Measurements from ENCODE around the gene ATP6V0B. TPM values are rescaled to one million over a fixed set of nuclear protein-coding genes. Genes with fewer than 3 reads are reported as not detected.

The ATP6V0B gene
- total and polyA plus RNA-seq, 2 of the 4 experiments (the other 2 are of a cell fraction) = 72.1 to 169 TPM

GRCh38 chr1:44024031-44024902 is 49.5 kb downstream of the ATP6V0B start:
- no peak overlapping the region for H3K18ac ChIP-seq (ENCODE audit: low read depth, low read length)
- no peak overlapping the region for H3K14ac ChIP-seq (replicated peaks; ENCODE audit: low read depth, low read length)
- ATAC-seq (ENCODE audit: low read depth) = 0 out of 2 replicates have a peak, but pooled peaks have one; percentile 7
- H3K9me1 ChIP-seq (ENCODE audit: insufficient read depth, low read length) = peaks cover 14% of the 10 kb centered on the region; the same call in 1 of the 2 replicates
- H3K36me3 ChIP-seq (ENCODE audit: control insufficient read depth, insufficient read depth, low read length) = peaks cover 22% of the 10 kb centered on the region; the same call in 1 of the 2 replicates
- H2BK120ac ChIP-seq (ENCODE audit: low read depth, low read length) = no peak overlapping the region
- H2AK5ac ChIP-seq (ENCODE audit: low read depth, low read length) = no peak overlapping the region
- H4K20me1 ChIP-seq (ENCODE audit: insufficient read depth, low read length) = no peaks in the 10 kb centered on the region; the same call in 1 of the 2 replicates
- WGBS, 2 experiments (ENCODE audit: extremely low coverage in 2 of 2, insufficient read length in 1 of 2) = 93% methylated on average over 2 of the region's 14 CpGs; no CpG with 5 or more reads in 1 of the 2 experiments
- H2BK5ac ChIP-seq (ENCODE audit: low read depth, low read length, poor library complexity, severe bottlenecking) = no peak overlapping the region
- H3K9me3 ChIP-seq (ENCODE audit: control insufficient read depth, insufficient read depth, low read length) = no peaks in the 10 kb centered on the region
- no peak overlapping the region for H2AK9ac ChIP-seq (replicated peaks; ENCODE audit: low read depth, low read length, poor library complexity)
- no peak overlapping the region for H3K4me3 ChIP-seq (ENCODE audit: insufficient read depth, low read depth, low read length)
- BruUV-seq (replicated peaks) = no TSS peak
- no peaks in the 10 kb centered on the region for H3K27me3 ChIP-seq (ENCODE audit: control insufficient read depth, insufficient read depth, low read length)
- dilution Hi-C loops (cut with HindIII; ENCODE audit: low sequenced_read_pairs, unreplicated experiment) = no loop called here
- no peak overlapping the region for H3K4ac ChIP-seq (ENCODE audit: low read depth, low read length)
- H2AFZ ChIP-seq (replicated peaks; ENCODE audit: low read length, poor library complexity) = peak overlapping the region; percentile 27
- H2BK20ac ChIP-seq (ENCODE audit: low read depth, low read length) = no peak overlapping the region
- no peak overlapping the region for H3K23ac ChIP-seq (ENCODE audit: low read depth, low read length)
- H3K56ac ChIP-seq (ENCODE audit: extremely low read depth, insufficient read depth, low read length) = no peak overlapping the region
- H4K91ac ChIP-seq (ENCODE audit: insufficient read depth, low read depth, low read length) = no peak overlapping the region
- in situ Hi-C loops (cut with MboI; ENCODE audit: low sequenced_read_pairs) = no loop called here
- peaks cover 0 to 8% of the 10 kb centered on the region in 2 experiments; a peak in 2 of 4 replicates for H3K79me1 ChIP-seq (ENCODE audit: low read depth in 1 of 2, low read length in 2 of 2)
- H2BK15ac ChIP-seq (ENCODE audit: low read depth, low read length) = no peak overlapping the region
- no peak overlapping the region for H4K5ac ChIP-seq (ENCODE audit: low read depth, low read length)
- H4K8ac ChIP-seq (ENCODE audit: low read depth in 2 of 2, low read length in 2 of 2) = no peak overlapping the region
- ChIA-PET POLR2A (ENCODE audit: unreplicated experiment) (no interaction called here), CTCF (interaction anchor here (1.0 kb wide), 1 partner anchor 23 kb away, joined by 4 read pairs; no protein-coding TSS in a partner anchor)
- H3K9ac ChIP-seq (ENCODE audit: low read depth, low read length) = no peak overlapping the region
- intact Hi-C loops (cut with micrococcal nuclease) = no loop called here
- H3K4me1 ChIP-seq (ENCODE audit: control insufficient read depth, insufficient read depth, low read length) = peaks cover 8% of the 10 kb centered on the region
- no peak for TF ChIP-seq CEBPB (IDR thresholded peaks at IDR 0.05; ENCODE audit: low read depth, low read length)
- no peak for TF ChIP-seq SMC3 (IDR thresholded peaks at IDR 0.05; ENCODE audit: low read depth, low read length)
- no peak for TF ChIP-seq RCOR1 (IDR thresholded peaks at IDR 0.05; ENCODE audit: insufficient replicate concordance, low read length)
- no peak for TF ChIP-seq MAFK (IDR thresholded peaks at IDR 0.05; ENCODE audit: low read depth, low read length)
- no peak for TF ChIP-seq MXI1 (IDR thresholded peaks at IDR 0.05; ENCODE audit: borderline replicate concordance, low read depth, low read length)
- TF ChIP-seq NFE2L2 (IDR thresholded peaks at IDR 0.05; ENCODE audit: low read depth, low read length) = no peak
- no peak for TF ChIP-seq FOS (IDR thresholded peaks at IDR 0.05; ENCODE audit: low read depth, low read length)
- TF ChIP-seq BHLHE40 (IDR thresholded peaks at IDR 0.05; ENCODE audit: low read depth, low read length) = no peak
- TF ChIP-seq, protein P1, sequence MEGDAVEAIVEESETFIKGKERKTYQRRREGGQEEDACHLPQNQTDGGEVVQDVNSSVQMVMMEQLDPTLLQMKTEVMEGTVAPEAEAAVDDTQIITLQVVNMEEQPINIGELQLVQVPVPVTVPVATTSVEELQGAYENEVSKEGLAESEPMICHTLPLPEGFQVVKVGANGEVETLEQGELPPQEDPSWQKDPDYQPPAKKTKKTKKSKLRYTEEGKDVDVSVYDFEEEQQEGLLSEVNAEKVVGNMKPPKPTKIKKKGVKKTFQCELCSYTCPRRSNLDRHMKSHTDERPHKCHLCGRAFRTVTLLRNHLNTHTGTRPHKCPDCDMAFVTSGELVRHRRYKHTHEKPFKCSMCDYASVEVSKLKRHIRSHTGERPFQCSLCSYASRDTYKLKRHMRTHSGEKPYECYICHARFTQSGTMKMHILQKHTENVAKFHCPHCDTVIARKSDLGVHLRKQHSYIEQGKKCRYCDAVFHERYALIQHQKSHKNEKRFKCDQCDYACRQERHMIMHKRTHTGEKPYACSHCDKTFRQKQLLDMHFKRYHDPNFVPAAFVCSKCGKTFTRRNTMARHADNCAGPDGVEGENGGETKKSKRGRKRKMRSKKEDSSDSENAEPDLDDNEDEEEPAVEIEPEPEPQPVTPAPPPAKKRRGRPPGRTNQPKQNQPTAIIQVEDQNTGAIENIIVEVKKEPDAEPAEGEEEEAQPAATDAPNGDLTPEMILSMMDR (conservative IDR thresholded peaks at IDR 0.05; ENCODE audit: low read depth, low read length) = no peak
- H3K27ac ChIP-seq (ENCODE audit: insufficient read depth, low read length) = no peak overlapping the region
- no peak for DNase-seq
- H3K4me2 ChIP-seq (ENCODE audit: low read depth, low read length) = no peak overlapping the region

Measured in IMR-90 (cell line).